HG03342 (cell line): Measurements from ENCODE around the gene TUBAL3.
A peak's percentile ranks its signal among the peaks of the same experiment; 100 is the strongest.

ENCODE experiments used
- ATAC-seq: cut with Tn5 transposase; IDR thresholded peaks from one replicate; pipeline ENCODE4 v1.9.1; 2021; ENCODE audit warnings: mild to moderate bottlenecking, moderate library complexity; ENCODE audit not compliant: unreplicated experiment

TUBAL3 gene

DNA sequence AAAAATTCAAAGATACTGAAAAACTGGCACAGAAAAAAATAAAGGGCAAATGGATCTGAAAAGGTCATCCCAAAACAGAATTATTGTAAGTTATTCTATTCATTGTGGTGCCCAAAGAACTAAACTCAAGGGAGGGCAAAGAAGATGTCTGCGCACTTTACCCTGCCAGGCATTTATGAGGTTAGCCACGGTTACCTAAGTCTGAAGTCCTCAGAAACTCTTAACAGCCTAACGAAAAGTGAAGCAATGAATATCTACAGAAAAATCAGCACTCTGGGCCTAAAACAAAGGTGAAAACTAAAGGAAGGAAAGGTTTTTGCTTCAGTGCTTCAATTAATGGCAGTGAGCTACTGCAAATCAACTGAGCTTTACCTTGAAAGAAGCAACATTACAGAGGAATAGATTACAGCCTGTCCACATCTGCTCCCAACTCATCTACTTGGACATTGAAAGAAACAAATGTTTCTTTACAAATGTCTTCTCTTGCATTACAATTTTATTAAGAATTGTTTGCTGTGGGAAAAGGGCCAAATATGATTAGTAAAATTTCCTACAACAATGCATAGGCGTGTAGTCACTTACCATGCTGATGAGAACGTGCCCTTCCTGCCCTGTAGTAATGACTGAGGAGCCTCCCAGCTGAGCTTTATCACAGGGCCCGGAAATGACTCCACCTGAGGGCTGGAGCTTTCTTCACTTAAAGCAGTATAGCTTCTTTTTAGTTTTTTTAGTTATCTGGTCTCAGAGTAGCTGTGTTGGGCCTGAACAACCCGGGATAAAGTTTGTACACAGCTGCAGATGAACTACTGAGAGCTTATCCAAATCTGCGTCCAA lies at the start of gene TUBAL3:
Gene TUBAL3, minus strand, starts transcription at position 621 of the 834 bp plus-strand sequence. Its CDS starts 36 bp downstream, at position 585.
- no peak for ATAC-seq

DNA sequence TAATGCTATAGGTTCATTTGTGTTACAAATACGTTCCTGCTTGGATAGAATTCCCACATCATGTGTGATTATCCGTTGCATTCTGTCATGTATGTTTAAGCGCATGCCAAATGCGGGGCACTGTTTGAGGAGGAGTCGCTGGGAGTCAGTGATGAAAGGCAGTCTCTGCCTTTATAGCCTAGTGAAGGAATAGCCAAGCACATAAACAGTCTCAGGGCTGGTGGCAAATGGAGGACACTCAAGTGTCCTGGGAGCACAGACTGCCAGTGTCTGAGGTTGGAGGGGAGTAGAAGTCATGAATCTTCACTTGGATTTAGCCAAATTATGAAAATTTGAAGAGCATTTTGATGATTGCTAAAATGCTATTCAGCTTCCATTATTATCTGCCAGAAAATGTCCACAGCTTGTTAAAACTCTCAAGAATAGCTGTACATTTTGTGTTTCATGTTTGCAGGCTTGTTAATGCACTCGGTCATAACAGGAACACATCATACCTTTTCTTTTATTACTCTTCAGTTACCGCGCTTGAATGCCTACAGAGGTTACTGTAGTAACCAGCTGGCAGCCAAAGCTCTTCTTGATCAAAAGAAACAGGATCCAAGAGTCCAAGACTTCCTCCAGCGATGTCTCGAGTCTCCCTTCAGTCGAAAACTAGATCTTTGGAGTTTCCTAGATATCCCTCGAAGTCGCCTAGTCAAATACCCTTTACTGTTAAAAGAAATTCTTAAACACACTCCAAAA lies 49.3 kb upstream of the TUBAL3 start:
- no peak for ATAC-seq

DNA sequence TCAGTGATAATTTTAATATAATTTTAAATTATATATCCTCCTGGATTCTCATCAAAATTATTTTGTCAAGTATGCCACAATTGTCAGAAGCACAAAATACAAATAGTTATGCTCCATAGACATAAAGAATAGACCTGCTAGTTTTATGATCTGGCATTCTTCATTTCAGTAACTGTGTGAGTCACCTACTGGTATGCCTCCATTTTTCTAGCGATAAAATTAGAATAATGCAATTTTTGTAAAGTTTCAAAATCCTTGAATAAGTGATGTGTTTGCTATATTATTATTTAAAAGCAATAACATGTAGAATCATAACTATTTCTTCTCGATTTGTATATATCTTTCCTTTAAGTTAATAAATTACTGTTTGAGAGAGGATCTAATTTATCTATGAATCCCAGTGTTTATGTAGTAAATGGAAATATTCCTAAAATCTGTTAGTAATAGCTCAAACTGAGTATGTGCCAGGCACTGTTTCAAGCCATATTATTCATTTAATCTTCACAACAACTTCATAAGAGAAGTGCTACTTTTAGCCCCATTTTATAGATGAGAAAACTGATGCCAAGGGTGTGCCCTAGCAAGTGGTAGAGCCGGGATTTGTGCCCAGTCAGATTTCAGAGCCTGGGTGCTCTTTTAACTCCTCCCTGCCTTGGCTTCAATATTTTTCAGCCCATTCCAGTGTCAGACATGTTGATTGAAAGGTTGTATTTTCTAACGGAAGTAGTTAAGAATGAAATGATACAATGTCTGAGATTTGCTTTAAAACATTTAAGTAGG lies 46.2 kb upstream of the TUBAL3 start:
- no peak for ATAC-seq

DNA sequence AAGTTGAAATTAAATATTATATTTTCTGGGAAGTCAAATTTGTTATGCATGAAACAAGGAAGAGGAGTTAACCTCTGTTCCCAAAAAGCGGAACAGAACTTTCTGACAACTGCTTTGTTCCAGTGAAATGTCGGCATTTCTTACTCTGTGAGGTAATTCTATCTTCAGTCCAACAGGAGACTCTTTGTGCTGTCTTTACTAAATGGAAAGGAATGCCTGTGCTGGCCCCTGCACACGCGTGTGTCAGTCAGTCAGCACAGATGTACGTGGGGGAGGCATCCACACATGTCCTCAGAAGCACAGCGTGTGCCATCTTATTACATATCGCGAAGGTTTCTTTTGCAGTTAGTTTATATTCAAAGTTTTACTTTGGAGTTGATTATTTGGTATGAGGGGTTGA lies 45.2 kb upstream of the TUBAL3 start:
- no peak for ATAC-seq

DNA sequence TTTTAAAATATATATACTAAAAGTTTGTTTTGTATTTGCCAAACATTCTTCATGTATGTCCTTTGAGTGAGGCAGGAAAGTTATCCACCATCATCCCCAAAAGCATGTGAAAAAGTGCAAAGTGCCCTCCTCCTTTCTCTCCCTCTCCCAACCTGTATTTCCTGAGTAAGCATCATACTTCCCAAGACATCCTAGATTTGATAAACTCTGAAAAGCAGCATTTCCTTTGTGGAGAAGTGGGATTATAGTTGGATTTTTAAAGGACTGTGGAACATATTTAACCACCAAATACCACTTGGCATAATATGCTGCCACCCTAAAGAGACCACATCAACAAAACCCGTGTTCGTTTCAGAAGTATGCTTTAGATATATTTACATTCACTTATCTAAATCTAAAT lies 44.6 kb upstream of the TUBAL3 start:
- ATAC-seq: no peak

DNA sequence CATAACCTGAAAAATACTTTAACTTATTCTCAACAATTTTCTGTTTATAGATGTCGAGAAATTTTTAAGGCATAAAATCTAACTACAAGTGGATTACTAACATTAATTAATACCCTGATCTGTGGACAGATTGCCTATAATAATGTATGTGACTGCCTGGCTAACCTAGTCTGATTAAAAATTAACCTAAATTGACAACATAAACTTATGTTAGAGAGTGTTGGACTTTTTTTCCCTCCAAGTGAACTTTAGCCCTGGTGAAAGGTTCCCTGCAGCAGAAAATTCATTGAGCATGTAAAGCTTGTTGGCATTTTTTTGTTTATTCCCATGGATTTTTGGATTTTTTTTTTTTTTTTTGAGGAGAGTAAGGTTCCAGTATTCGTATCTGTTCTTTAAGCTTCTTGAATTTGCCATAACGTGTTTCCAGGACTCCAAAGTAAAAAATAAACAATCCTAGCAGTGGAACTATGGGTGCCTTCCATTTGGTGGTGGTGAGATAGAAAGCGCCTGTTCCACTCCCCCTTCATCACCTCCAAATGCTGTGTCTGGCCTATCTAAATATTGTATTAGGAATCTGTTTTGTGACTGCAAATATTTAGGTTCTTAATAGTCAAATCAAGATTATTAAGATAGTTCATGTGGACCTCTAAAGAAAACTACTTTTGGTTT lies 43.8 kb upstream of the TUBAL3 start:
- no peak for ATAC-seq

DNA sequence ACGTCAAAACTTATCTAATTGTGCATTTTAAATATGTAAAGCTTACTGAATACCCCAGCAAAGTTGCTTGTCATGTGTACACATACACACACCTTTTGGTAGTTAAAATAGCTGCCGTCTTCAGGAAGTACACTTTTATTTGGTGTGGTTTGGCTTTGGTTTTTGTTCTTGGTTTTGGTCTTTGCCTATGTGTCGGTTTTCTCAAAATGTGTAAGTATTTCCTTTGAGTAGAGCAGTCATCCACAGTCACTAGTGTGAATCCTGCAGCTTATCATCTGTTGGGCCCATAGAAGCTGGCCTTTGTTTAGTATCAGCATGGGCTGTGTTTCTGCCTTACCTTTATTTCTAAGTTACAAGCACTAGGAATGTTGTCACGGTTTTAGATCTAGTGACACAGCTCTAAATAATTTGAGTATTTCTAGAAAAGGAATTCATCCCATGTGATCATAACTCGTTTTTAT lies 43.0 kb upstream of the TUBAL3 start:
- ATAC-seq: peak; percentile 30

DNA sequence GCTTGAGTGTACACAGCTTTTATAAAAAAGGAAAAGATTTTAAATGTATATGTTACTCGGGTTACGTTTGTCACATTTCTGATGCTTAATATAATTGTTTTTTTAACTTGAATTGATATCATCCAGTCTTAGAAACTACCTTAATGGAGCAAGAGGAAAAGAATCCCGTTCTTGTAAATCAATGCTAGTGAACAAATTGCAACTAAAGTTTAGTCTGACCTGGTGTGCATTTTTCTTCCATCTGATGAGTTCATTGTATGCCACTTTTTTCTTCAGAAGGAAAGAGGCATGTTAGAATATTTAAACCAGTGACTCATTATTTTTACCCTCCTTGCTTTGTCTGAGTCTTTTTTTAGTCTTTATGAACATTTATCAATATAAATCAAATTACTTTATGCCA lies 42.4 kb upstream of the TUBAL3 start:
- ATAC-seq: no peak

DNA sequence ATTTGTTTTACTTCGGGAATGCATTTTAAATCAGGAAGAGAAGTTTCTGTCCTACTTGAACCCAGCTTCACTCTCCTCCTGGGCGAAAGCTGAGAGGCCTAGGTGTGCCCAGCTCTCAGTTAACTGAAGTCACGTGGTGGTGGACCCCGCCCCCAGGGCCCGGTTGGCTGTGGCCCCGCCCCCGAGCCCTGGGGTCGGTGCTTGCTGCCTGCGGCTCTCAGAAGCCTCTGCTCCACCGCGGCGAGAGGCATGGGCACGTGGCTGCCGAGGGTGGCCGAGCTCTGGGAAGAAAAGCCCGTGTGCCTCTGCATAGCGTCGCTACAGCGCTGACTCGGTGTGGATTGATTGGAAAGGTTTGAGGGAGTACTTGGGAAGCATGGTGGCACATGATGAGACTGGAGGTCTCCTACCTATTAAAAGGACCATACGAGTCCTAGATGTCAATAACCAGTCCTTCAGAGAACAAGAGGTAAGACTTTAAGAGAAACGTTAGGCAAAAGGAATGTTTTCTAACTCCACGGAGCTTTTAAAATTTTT lies 41.8 kb upstream of the TUBAL3 start:
- peak; percentile 36 for ATAC-seq

DNA sequence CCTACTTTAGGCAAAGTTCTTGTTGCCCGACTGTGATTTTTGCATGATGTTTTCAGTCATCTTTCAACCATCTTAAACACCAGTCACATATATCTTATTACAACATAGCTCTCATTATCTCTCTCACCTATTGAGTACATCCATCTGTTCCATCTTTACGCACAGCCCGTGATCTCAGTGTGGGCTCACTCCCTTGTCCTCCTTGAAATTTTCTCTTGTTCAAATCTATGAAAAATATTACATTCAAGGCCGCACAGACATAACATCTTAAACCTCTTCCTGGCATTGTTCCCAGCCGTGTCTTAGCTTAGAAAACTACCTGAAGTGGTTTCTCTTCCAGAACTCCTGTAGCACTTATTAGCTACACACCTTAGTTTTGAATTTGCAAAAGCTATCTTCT lies 40.4 kb upstream of the TUBAL3 start:
- no peak for ATAC-seq

DNA sequence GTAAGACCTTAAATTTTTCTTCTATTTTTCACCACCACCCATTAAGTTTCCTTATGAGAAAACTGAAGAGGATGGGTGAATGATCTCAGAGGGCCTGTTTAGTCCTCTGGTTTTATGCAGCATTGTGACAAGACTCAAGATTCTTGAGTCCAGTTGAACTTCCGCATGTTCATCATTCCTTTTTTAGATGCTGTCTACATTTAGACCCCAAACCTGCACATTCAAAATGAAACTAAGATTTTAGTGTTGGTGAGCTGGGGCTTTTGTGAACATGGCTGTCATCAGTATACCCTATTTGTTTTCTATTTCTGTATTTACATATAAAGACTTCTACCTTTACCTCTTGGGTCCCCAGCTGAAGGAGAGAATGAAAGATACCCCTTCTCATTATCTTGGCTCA lies 38.8 kb upstream of the TUBAL3 start:
- ATAC-seq: peak; percentile 82

DNA sequence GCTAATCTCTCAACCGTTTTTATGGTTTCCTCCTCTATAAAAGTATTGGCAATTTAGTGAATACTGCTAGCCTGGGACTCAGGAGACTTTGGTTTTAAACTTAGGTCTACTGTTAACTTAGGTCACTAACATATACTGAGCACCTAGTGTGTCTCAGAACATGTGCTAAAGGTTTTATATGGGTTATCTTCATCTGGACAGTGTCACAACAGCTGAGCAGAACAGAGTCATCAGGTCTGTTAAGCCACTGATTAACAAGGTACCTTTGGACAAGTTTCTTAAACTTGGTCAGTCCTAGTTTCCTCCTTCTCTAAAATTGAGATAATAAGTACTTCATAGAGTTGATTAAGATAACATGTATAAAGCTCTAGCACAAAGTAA lies 38.4 kb upstream of the TUBAL3 start:
- peak; percentile 27 for ATAC-seq

DNA sequence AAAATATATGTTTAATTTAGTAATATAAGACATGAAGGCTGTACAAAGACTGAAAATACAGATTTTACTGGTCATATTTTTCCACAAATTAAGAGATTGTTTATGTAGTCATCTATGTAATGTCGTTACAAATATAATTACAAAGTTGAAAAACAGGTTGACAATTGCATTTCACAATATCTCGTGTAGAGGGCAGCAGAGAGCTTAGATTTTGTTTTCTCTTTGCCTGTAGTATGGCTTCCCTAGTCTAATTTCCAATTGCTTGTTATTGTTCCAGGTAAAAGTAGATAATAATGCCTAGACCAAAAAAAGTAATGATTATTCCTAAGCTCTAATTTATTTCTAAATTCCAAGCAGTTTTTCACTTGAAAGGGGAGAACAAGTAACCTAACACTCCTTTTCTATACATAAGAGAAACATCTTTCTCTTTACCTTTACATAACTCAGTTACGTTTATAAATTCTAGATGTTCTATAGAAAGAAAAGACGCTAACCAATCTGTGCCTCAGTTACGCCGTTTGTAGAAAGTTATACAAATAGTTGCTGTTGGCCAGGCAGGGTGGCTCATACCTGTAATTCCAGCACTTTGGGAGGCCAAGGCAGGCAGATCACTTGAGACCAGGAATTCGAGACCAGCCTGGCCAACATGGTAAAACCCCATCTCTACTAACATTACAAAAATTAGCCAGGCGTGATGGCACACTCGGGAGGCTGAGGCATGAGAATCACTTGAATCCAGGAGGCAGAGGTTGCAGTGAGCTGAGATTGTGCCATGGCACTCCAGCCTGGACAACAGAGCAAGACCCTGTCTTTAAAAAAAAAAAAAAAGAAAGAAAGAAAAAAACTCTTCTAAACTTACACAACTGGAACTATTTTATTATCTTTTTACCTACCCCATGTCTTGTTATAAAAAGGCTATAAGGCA lies 37.7 kb upstream of the TUBAL3 start:
- ATAC-seq: no peak

DNA sequence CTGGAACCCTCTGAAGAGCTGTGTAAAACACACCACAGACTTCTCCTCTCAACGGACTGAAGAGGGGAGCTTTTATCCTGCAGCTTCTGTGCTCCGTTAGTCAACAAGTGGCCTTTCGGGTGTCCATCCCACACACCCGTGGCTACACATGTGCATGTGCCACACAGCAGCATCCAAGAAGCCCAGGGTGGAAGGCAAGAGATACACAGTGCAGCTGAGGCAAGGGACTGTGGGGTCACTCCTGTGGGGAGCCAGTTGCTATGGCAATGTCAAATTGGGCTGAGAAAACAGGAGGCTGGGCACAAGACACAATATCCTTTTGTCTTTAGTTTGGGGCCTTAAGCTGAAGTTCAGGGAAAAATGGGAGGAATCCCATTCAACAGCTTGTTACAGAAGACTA lies 36.5 kb upstream of the TUBAL3 start:
- no peak for ATAC-seq

DNA sequence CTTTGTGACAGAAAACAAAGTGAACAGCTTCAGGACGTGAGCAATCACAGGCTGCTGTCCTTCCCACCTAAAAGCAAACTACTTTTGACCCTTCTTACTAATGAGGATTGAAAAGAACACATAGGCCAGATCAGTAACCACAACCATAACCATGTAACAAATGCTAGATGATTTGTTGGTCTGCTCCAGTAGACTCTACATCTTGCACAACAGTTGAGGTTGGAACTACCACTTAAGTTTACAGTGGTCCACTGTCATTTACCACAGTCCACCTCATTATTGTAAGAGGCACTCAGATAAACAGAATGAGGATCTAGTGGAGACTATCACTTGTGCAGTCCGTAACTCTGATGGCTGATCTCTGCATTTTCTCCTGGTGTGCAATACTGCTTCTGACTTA lies 35.6 kb upstream of the TUBAL3 start:
- no peak for ATAC-seq

DNA sequence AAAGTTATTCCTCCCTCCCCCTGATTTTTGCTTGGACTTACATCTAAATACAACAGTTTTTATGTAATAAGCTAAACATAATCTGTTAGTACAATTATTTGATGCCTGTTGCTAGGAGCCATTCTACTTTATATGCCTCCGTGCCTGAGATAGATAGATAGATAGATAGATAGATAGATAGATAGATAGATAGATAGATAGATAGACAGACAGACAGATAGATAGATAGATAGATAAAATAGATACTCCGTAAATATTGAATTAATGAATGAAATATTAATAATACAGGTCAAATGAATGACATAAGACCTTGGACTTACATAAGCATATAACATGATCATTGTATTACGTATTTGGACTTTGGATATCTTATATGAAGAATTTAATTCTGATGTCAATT lies 30.7 kb upstream of the TUBAL3 start:
- no peak for ATAC-seq

DNA sequence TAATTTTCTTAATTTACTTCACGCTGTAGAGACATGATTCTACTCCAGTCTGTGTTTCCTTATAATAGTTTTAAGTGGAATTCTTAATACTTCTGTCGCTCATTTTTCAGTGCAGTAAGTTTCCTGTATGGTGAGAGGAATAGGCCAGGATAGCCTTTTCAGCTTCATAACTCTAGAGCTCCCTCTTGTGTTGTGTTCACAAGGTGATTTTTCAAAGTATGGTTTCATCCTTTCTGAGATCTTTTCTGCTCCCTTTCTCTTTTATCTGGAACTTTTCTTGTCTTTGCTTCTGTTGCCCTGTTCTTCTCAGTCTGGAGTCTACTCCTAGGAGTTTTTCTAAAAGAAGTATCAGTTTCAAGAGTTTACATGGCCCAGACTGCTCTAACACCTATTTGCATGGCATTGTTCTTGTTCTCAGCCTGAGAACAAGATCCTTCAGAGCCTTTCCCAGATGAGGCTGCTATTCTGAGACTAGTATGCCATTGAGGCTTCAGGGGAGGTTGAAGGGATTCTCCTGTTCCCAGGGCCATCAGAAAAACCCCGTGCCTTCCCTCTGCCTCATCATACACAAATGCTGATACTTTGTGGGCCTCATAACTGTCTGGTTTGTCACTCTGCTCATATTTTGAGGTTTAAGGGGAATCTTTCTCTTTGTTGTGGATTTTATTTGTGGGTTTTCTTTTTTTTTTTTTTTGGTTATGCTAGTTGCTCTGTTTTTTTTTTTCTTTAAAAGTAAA lies 29.6 kb upstream of the TUBAL3 start:
- ATAC-seq: peak; percentile 64

DNA sequence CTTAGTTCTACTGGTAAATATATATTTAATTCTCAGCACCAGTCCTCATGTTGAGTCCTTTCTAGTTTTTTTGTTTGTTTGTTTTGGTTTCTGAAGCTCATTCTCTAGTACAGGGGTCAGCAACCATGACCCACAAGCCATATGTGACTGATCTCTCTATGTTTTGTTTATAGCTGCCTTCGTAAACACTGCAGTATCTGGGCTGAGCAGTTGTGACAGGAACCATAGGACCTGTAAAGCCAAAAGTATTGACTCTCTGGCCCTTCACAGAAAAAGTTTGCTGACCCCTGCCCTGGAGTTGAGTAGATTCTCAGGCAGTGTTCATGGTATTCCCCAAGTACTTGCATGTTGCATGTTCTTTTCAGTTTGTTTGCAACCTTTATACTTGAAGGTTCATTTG lies 28.6 kb upstream of the TUBAL3 start:
- no peak for ATAC-seq

DNA sequence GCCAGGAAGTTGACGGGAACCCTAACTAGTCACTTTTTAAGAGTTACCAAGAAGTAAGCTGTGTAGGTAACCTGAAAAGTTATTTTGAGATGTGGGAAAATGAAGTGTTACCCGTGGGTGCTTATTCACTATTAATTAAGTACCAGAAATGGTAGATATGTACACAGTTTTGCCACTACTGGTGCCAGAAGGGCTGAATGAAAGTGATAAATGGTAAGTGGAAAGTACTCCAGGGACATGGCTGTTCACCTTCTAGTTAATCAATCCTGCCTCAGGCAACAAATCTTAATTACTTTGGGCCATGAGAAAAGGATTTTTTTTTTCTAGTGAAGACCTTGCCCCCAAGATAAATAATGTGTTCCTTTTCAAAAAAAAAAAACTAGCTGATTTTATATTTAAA lies 23.5 kb upstream of the TUBAL3 start:
- ATAC-seq: no peak
